Naive thymus-derived CD4-positive, alpha-beta T cell (primary cell): ENCODE data around the gene ZFAND2B. TPM values are rescaled to one million over a fixed set of nuclear protein-coding genes. Genes with fewer than 3 reads are reported as not detected.

ENCODE experiments used
- ATAC-seq: fragments of 150-1000 bp; cut with Tn5 transposase; 2 replicates; pipeline ENCODE4 v1.10.0; 2021; ENCODE audit warnings: mild to moderate bottlenecking, moderate library complexity
- CTCF ChIA-PET: fragments of 350-600 bp; sonication (Branson Sonifier 250); formaldehyde crosslinking; loops from one replicate; lab custom pipeline; 2021; ENCODE audit warnings: antibody characterized with exemption; lab: Charles Lee
- POLR2A ChIA-PET: fragments of 350-600 bp; sonication (Branson Sonifier 250); formaldehyde crosslinking; loops from one replicate; lab custom pipeline; 2021; ENCODE audit warnings: antibody characterized with exemption, inconsistent platforms; lab: Charles Lee
- DNase-seq, 9 donors: peaks; one replicate each; pipeline versions ENCODE4 v3.0.0 to v3.0.0-alpha.2; 2020 to 2022; ENCODE audit warnings: mixed read lengths in 1 of 9
- H3K27ac ChIP-seq: one replicate; pipeline ENCODE4 v1.7.0; 2013; ENCODE audit warnings: mild to moderate bottlenecking, low read depth, low read length, moderate library complexity
- H3K27me3 ChIP-seq, 2 donors: one replicate each; pipeline ENCODE4 v1.7.0; 2013; ENCODE audit warnings: low read length in 2 of 2, mild to moderate bottlenecking in 2 of 2, moderate library complexity in 2 of 2; ENCODE audit not compliant: control insufficient read depth in 2 of 2, insufficient read depth in 2 of 2
- H3K36me3 ChIP-seq, 3 experiments: 1 replicate in 2 of 3; 2 replicates in 1 of 3; pipeline ENCODE4 v1.7.0; 2013; ENCODE audit warnings: low read length in 3 of 3, mild to moderate bottlenecking in 3 of 3, moderate library complexity in 1 of 3; ENCODE audit not compliant: insufficient read depth in 3 of 3, control insufficient read depth in 2 of 3
- H3K4me1 ChIP-seq, 2 donors: one replicate each; pipeline ENCODE4 v1.7.0; 2013; ENCODE audit warnings: low read length in 2 of 2, mild to moderate bottlenecking in 2 of 2, moderate library complexity in 1 of 2; ENCODE audit not compliant: control insufficient read depth in 2 of 2, insufficient read depth in 2 of 2
- H3K4me3 ChIP-seq: 2 replicates; pipeline ENCODE4 v1.7.0; 2013; ENCODE audit warnings: mild to moderate bottlenecking, low read length
- H3K9me3 ChIP-seq, 3 experiments: 1 replicate in 2 of 3; 2 replicates in 1 of 3; pipeline ENCODE4 v1.7.0; 2013; ENCODE audit warnings: low read length in 3 of 3; ENCODE audit not compliant: control insufficient read depth in 2 of 3
- H3K27ac Mint-ChIP-seq, 9 donors: one replicate each; pipeline ENCODE4 v1.8.0; 2020 to 2022; ENCODE audit warnings: mixed read lengths in 9 of 9, mild to moderate bottlenecking in 8 of 9, moderate library complexity in 5 of 9, inconsistent platforms in 2 of 9
- H3K27me3 Mint-ChIP-seq, 5 donors: one replicate each; pipeline ENCODE4 v1.8.0; 2021 to 2022; ENCODE audit warnings: mixed read lengths in 5 of 5, mild to moderate bottlenecking in 1 of 5
- H3K36me3 Mint-ChIP-seq, 5 donors: one replicate each; pipeline ENCODE4 v1.8.0; 2020 to 2022; ENCODE audit warnings: mixed read lengths in 5 of 5, mild to moderate bottlenecking in 3 of 5, inconsistent platforms in 1 of 5
- H3K4me1 Mint-ChIP-seq, 7 donors: one replicate each; pipeline ENCODE4 v1.8.0; 2020 to 2022; ENCODE audit warnings: mixed read lengths in 7 of 7, mild to moderate bottlenecking in 3 of 7, inconsistent platforms in 1 of 7
- H3K4me3 Mint-ChIP-seq, 10 donors: one replicate each; pipeline ENCODE4 v1.8.0; 2020 to 2022; ENCODE audit warnings: mild to moderate bottlenecking in 10 of 10, mixed read lengths in 10 of 10, moderate library complexity in 6 of 10, inconsistent platforms in 2 of 10
- H3K9me3 Mint-ChIP-seq, 11 donors: one replicate each; pipeline ENCODE4 v1.8.0; 2020 to 2022; ENCODE audit warnings: mixed read lengths in 11 of 11, mild to moderate bottlenecking in 4 of 11, inconsistent platforms in 1 of 11, moderate library complexity in 1 of 11
- intact Hi-C, 2 donors: fragments of 100-400 bp; cut with micrococcal nuclease; formaldehyde crosslinking; loops; one replicate each; pipeline ENCODE4 v1.15.1; 2023
- polyA plus RNA-seq, 2 donors: library from polyadenylated mRNA; unstranded; fragments of 300-500 nt; fragmentation: Illumina TruSeq; gene quantifications; one replicate each; pipeline ENCODE4 v1.2.3, GENCODE V29; 2021
- total RNA-seq, 6 experiments: library from RNA in 5 of 6; stranded (reverse) in 5 of 6; gene quantifications; 1 replicate in 5 of 6; 2 replicates in 1 of 6; pipeline ENCODE4 v1.2.3 and lab custom pipeline; 2021 to 2026

The ZFAND2B gene
- total and polyA plus RNA-seq, 7 experiments from 2014 or later = 50.1 to 90.7 (median 72.4) TPM

DNA sequence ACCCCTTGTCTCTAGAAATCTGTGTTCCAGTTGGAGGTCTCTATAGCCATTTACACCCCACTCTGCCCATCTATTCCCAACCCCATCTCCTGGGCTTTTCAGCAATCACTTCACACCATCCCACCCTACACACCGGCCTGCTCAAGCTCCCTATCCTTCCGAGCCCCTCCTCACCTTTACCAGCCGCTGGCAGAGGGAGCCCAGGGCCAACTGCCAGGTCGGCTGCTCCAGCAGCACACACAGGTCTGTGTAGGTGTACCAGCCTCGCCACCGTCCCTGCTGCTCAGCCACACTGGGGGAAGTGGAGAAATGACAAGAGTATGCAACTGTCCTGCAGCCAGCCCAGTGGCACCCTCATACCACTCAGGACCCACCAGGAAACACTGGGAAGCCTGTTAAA lies 33.4 kb upstream of the ZFAND2B start:
- no peak for DNase-seq
- Mint-ChIP-seq H3K9me3 (peaks cover 0 to 2% (median 0%) of the 10 kb centered on the region in 11 donors), H3K27ac (peak overlapping the region in 3 of 9 donors; percentile 10 to 43 (median 17)), H3K4me3 (no peak overlapping the region), H3K27me3 (no peaks in the 10 kb centered on the region), H3K36me3 (peaks cover 7 to 19% (median 10%) of the 10 kb centered on the region in 5 donors), H3K4me1 (peaks cover 31 to 48% (median 43%) of the 10 kb centered on the region in 7 donors)
- intact Hi-C loops = no loop called here
- no peak for ATAC-seq
- Histone ChIP-seq H3K9me3 (no peaks in the 10 kb centered on the region), H3K27ac (no peak overlapping the region), H3K4me3 (no peak overlapping the region), H3K36me3 (peaks cover 13 to 35% (median 13%) of the 10 kb centered on the region in 3 experiments), H3K4me1 (peaks cover 26 to 27% of the 10 kb centered on the region in 2 donors), H3K27me3 (no peaks in the 10 kb centered on the region)
- CTCF ChIA-PET = interaction anchor here (1.1 to 7.2 kb wide), 5 partner anchors 16 to 42 kb away, joined by 3 to 54 read pairs (median 5); partner anchors contain the start of gene ZFAND2B
- POLR2A ChIA-PET = interaction anchor here (0.9 to 10.4 kb wide), 6 partner anchors 8 to 109 kb away, joined by 3 to 343 read pairs (median 28); partner anchors contain the start of genes ANKZF1, ATG9A, TUBA4A and TUBA4B

DNA sequence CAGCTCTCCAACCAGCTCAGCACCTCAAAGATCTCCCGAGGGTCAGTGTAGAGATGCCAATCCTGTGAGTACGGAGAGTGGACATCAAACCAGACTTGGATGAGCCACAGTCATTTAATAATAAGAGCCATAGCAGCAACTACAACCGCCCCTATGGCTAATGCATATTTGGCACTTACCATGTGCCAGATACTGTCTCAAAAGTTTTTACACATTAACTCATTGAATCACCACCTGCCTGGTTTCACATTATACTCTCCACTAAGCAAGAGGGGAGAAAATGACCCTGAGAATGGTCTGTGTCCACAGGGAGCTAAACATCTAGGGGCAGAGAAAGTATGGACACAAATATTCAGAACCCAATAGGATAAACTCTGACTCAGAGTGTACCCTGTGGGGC lies 32.4 kb upstream of the ZFAND2B start:
- Histone ChIP-seq H3K27ac (peak overlapping the region; percentile 31), H3K9me3 (no peaks in the 10 kb centered on the region), H3K4me1 (peaks cover 30 to 32% of the 10 kb centered on the region in 2 donors), H3K36me3 (peaks cover 13 to 35% (median 13%) of the 10 kb centered on the region in 3 experiments), H3K27me3 (no peaks in the 10 kb centered on the region), H3K4me3 (no peak overlapping the region)
- no peaks in the 10 kb centered on the region for H3K27me3 Mint-ChIP-seq
- H3K4me1 Mint-ChIP-seq = peaks cover 36 to 54% (median 49%) of the 10 kb centered on the region in 7 donors
- DNase-seq (no peak), ATAC-seq (no peak)
- ChIA-PET CTCF (interaction anchor here (1.2 to 7.2 kb wide), 5 partner anchors 17 to 121 kb away, joined by 3 to 54 read pairs (median 5); partner anchors contain the start of gene ZFAND2B), POLR2A (interaction anchor here (0.9 to 10.4 kb wide), 9 partner anchors 9 to 125 kb away, joined by 3 to 343 read pairs (median 6); partner anchors contain the start of genes ABCB6, ANKZF1, ATG9A and TUBA4A)
- peak overlapping the region; percentile 34 to 98 (median 78) for H3K4me3 Mint-ChIP-seq
- H3K27ac Mint-ChIP-seq = peak overlapping the region in 8 of 9 donors; percentile 34 to 99 (median 79)
- H3K9me3 Mint-ChIP-seq = peaks cover 0 to 3% (median 0%) of the 10 kb centered on the region in 11 donors
- intact Hi-C loops = no loop called here
- H3K36me3 Mint-ChIP-seq = peaks cover 9 to 19% (median 10%) of the 10 kb centered on the region in 5 donors

DNA sequence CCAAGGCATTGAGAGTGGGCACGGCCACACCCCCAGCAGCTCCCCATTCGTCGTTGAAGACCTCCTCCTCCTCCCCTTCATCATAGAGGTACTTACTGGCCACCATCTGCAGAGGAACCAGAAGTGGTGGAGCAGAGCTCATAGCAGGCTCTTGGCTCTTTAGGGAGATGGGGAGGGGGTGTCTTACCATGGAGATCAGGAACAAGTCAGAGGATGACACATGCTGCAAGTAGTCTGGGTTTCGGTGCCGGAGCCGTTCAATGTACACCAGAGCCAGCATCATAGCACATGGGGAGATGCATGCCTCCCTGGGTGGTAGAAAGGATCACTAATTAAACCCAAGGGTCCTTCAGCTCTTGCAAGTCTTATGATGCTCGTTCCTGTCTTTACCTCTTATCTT lies 31.8 kb upstream of the ZFAND2B start:
- POLR2A ChIA-PET = interaction anchor here (1.0 to 10.4 kb wide), 11 partner anchors 13 to 124 kb away, joined by 3 to 343 read pairs (median 17); partner anchors contain the start of genes ABCB6, ANKZF1, ATG9A and DNAJB2
- DNase-seq = no peak
- H3K36me3 Mint-ChIP-seq = peaks cover 9 to 19% (median 11%) of the 10 kb centered on the region in 5 donors
- Histone ChIP-seq H3K4me3 (no peak overlapping the region), H3K36me3 (peaks cover 13 to 40% (median 17%) of the 10 kb centered on the region in 3 experiments), H3K9me3 (no peaks in the 10 kb centered on the region), H3K27me3 (no peaks in the 10 kb centered on the region), H3K4me1 (peaks cover 36 to 39% of the 10 kb centered on the region in 2 donors), H3K27ac (peak overlapping the region; percentile 96)
- peaks cover 40 to 60% (median 56%) of the 10 kb centered on the region in 7 donors for H3K4me1 Mint-ChIP-seq
- CTCF ChIA-PET = interaction anchor here (0.9 to 7.2 kb wide), 7 partner anchors 14 to 120 kb away, joined by 3 to 54 read pairs (median 4); partner anchors contain the start of genes NHEJ1 and ZFAND2B
- H3K4me3 Mint-ChIP-seq = peak overlapping the region; percentile 34 to 98 (median 78)
- H3K27ac Mint-ChIP-seq = peak overlapping the region; percentile 46 to 99 (median 87)
- H3K9me3 Mint-ChIP-seq = peaks cover 0 to 3% (median 0%) of the 10 kb centered on the region in 11 donors
- intact Hi-C loops = loop anchor here (5.0 kb wide), 4 partner anchors 322 to 958 kb away; partner anchors contain the start of genes GMPPA (in 2 of the 2), AAMP (in 1 of the 2), ARPC2 (in 1 of the 2) and PNKD (in 1 of the 2)
- ATAC-seq = no peak
- no peaks in the 10 kb centered on the region for H3K27me3 Mint-ChIP-seq

DNA sequence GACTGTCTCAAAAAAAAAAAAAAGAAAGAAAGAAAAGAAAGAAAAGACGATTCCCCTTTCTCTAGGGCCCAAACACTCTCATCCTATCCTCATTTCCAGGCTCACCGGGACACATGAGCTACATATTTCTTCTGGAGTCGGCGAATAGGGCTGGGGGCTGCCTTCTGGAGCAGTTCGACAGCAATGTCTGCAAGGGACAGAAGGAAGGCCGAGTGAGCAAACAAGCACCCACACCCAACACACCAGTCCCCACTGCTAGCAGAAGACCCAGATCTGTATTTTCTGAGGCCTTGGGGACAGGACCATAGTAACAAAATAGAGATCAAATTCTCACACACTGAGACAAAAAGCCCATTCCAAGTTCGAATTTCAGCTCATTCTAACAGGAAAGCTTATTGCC lies 31.1 kb upstream of the ZFAND2B start:
- CTCF ChIA-PET = interaction anchor here (0.7 to 7.2 kb wide), 13 partner anchors 14 to 120 kb away, joined by 3 to 54 read pairs (median 4); partner anchors contain the start of genes DNAJB2, NHEJ1 and ZFAND2B
- no peaks in the 10 kb centered on the region for H3K27me3 ChIP-seq
- Mint-ChIP-seq H3K27ac (peak overlapping the region; percentile 86 to 100 (median 90)), H3K27me3 (no peaks in the 10 kb centered on the region), H3K4me1 (peaks cover 40 to 67% (median 61%) of the 10 kb centered on the region in 7 donors), H3K4me3 (peak overlapping the region; percentile 85 to 99 (median 94)), H3K36me3 (peaks cover 9 to 19% (median 12%) of the 10 kb centered on the region in 5 donors), H3K9me3 (peaks cover 0 to 3% (median 0%) of the 10 kb centered on the region in 11 donors)
- H3K9me3 ChIP-seq = no peaks in the 10 kb centered on the region
- peaks cover 41 to 44% of the 10 kb centered on the region in 2 donors for H3K4me1 ChIP-seq
- ATAC-seq = no peak
- peak overlapping the region; percentile 96 for H3K27ac ChIP-seq
- no peak for DNase-seq
- peak overlapping the region; percentile 97 for H3K4me3 ChIP-seq
- peaks cover 13 to 47% (median 21%) of the 10 kb centered on the region in 3 experiments for H3K36me3 ChIP-seq
- intact Hi-C loops = loop anchor here (5.0 kb wide), 4 partner anchors 322 to 958 kb away; partner anchors contain the start of genes GMPPA (in 2 of the 2), AAMP (in 1 of the 2), ARPC2 (in 1 of the 2) and PNKD (in 1 of the 2)
- POLR2A ChIA-PET = interaction anchor here (0.7 to 10.4 kb wide), 16 partner anchors 11 to 213 kb away, joined by 3 to 343 read pairs (median 14); partner anchors contain the start of genes ABCB6, ANKZF1, ATG9A and DNAJB2

DNA sequence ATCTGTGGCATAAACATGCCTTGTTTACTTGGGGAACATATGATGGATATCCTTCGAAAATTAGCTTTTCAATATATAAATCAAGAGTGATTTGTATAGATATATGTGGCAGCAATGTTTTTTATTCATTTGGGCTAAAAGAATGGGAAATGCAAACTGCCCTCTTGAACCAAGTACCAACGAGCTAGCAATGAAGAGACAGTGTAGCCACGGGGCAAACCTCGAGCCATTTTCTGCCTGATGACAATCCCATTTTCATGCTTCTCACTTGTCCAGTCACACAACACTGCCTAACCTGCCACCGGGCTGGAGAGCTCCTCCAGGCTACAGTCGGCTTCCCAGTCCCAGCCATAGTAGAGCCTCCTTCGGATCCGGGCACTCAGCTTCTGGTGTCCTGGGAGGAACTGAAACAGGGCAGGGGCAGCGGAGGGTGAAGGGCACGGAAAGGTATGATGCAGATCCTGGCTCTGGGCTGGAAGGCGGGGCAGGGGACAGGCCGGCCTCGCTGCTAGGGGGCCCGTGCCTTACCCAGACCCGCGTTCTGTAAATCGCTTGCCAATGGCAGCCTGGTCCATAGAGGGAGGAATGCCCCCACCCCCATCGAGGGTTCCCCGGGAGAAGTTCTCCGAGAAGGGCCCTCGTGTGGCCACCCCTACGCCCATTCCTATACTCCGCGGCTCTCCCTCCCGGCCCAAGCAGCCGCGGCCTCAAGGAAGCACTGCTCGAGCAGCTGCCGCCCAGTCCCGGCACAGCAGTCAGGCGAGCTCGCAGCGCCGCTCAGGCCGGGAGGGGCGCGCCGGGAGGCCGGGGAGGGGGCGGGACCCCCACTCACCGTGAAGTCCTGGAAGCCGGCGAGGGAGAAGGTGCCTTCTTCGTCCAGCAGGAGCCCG lies 30.4 kb upstream of the ZFAND2B start:
- H3K9me3 ChIP-seq = no peaks in the 10 kb centered on the region
- ATAC-seq = peak; percentile 15
- peaks cover 0 to 3% (median 0%) of the 10 kb centered on the region in 11 donors for H3K9me3 Mint-ChIP-seq

More for the DNA sequence above, 30.4 kb upstream of the ZFAND2B start:
- Histone ChIP-seq H3K36me3 (peaks cover 17 to 54% (median 26%) of the 10 kb centered on the region in 3 experiments), H3K4me1 (peaks cover 39 to 41% of the 10 kb centered on the region in 2 donors), H3K4me3 (peak overlapping the region; percentile 97), H3K27ac (peak overlapping the region; percentile 96), H3K27me3 (no peaks in the 10 kb centered on the region)
- Mint-ChIP-seq H3K27me3 (no peaks in the 10 kb centered on the region), H3K4me3 (peak overlapping the region; percentile 85 to 99 (median 96)), H3K27ac (peak overlapping the region; percentile 86 to 100 (median 90)), H3K36me3 (peaks cover 9 to 22% (median 12%) of the 10 kb centered on the region in 5 donors), H3K4me1 (peaks cover 44 to 71% (median 64%) of the 10 kb centered on the region in 7 donors)
- ChIA-PET POLR2A (interaction anchor here (0.5 to 10.4 kb wide), 32 partner anchors 9 to 934 kb away, joined by 3 to 343 read pairs (median 4); partner anchors contain the start of genes ABCB6, ANKZF1, ATG9A and DNAJB2), CTCF (interaction anchor here (0.7 to 7.2 kb wide), 14 partner anchors 15 to 119 kb away, joined by 3 to 54 read pairs (median 4); partner anchors contain the start of genes DNAJB2, NHEJ1 and ZFAND2B)
- peak in 4 of 9 donors; percentile 8 to 22 (median 15) for DNase-seq
- intact Hi-C loops = loop anchor here (2.0 to 5.0 kb wide), 7 partner anchors 283 to 959 kb away; partner anchors contain the start of genes CHPF (in 2 of the 2), GMPPA (in 2 of the 2), AAMP (in 1 of the 2) and ARPC2 (in 1 of the 2)
